Measurements from ENCODE around the gene E2F6.

The E2F6 gene

GRCh38 chr2:11454824-11455223 is 11.1 kb downstream of the E2F6 start:
- Histone ChIP-seq H3K27ac (replicated peaks) (no peak overlapping the region), H3K27me3 (ENCODE audit: insufficient read depth, poor library complexity, severe bottlenecking) (no peaks in the 10 kb centered on the region), H3K4me3 (replicated peaks; ENCODE audit: insufficient read depth, low read length) (no peak overlapping the region)
- no peak for TF ChIP-seq REST (IDR thresholded peaks at IDR 0.05; ENCODE audit: insufficient replicate concordance, low read depth)
- TF ChIP-seq SPI1 (IDR thresholded peaks at IDR 0.05; ENCODE audit: borderline replicate concordance, low read depth), result no peak
- no peak for TF ChIP-seq GABPA (IDR thresholded peaks at IDR 0.05; ENCODE audit: low read depth)
- no peak for TF ChIP-seq POLR2AphosphoS5 (IDR thresholded peaks at IDR 0.05; ENCODE audit: low read depth)
- TF ChIP-seq, protein P1, sequence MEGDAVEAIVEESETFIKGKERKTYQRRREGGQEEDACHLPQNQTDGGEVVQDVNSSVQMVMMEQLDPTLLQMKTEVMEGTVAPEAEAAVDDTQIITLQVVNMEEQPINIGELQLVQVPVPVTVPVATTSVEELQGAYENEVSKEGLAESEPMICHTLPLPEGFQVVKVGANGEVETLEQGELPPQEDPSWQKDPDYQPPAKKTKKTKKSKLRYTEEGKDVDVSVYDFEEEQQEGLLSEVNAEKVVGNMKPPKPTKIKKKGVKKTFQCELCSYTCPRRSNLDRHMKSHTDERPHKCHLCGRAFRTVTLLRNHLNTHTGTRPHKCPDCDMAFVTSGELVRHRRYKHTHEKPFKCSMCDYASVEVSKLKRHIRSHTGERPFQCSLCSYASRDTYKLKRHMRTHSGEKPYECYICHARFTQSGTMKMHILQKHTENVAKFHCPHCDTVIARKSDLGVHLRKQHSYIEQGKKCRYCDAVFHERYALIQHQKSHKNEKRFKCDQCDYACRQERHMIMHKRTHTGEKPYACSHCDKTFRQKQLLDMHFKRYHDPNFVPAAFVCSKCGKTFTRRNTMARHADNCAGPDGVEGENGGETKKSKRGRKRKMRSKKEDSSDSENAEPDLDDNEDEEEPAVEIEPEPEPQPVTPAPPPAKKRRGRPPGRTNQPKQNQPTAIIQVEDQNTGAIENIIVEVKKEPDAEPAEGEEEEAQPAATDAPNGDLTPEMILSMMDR (IDR thresholded peaks at IDR 0.05; ENCODE audit: insufficient read depth, low read length), result no peak
- DNase-seq (ENCODE audit: low read depth in 1 of 2, low spot score in 1 of 2), result no peak

GRCh38 chr2:11450791-11451190 is 15.2 kb downstream of the E2F6 start:
- H3K27ac ChIP-seq (replicated peaks), result no peak overlapping the region
- DNase-seq (ENCODE audit: low read depth in 1 of 2, low spot score in 1 of 2), result no peak
- TF ChIP-seq GABPA (IDR thresholded peaks at IDR 0.05; ENCODE audit: low read depth) (no peak), SPI1 (IDR thresholded peaks at IDR 0.05; ENCODE audit: borderline replicate concordance, low read depth) (no peak), POLR2AphosphoS5 (IDR thresholded peaks at IDR 0.05; ENCODE audit: low read depth) (no peak), REST (IDR thresholded peaks at IDR 0.05; ENCODE audit: insufficient replicate concordance, low read depth) (no peak)
- TF ChIP-seq, protein P1 (IDR thresholded peaks at IDR 0.05; ENCODE audit: insufficient read depth, low read length), result no peak
- no peak overlapping the region for H3K4me3 ChIP-seq (replicated peaks; ENCODE audit: insufficient read depth, low read length)
- H3K27me3 ChIP-seq (ENCODE audit: insufficient read depth, poor library complexity, severe bottlenecking), result no peaks in the 10 kb centered on the region

DNA sequence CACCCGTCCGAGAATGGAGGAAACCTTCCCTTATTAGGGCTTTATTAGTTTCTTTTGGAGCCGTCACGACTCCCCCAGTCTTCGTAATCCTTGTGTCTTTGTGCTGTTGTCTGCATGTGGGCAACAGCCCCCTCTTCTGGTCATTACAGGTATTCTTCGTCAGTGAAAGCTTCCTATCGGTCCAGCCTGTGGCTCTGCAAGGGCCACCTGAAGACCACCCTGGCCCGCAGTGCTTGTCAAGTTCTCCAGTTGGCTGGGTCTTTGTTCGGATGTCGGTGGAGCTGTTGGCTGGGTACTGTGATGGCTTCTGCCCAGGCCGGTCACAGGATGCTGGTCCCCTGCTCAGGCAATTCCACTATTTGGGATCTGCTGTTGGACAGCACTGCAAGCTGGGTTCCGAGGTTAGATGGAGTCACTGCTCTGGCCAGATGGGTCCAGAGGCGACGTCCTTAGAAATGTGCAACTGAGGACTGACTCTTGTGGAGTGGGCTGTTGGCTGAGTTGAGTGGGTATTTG is 19.2 kb downstream of the E2F6 start:
- H3K27ac ChIP-seq (replicated peaks), result no peak overlapping the region
- H3K27me3 ChIP-seq (ENCODE audit: insufficient read depth, poor library complexity, severe bottlenecking), result no peaks in the 10 kb centered on the region
- no peak overlapping the region for H3K4me3 ChIP-seq (replicated peaks; ENCODE audit: insufficient read depth, low read length)
- peak; percentile 34 to 38 for DNase-seq (ENCODE audit: low read depth in 1 of 2, low spot score in 1 of 2)
- TF ChIP-seq, protein P1 (IDR thresholded peaks at IDR 0.05; ENCODE audit: insufficient read depth, low read length), result peak; percentile 38
- TF ChIP-seq GABPA (IDR thresholded peaks at IDR 0.05; ENCODE audit: low read depth) (no peak), POLR2AphosphoS5 (IDR thresholded peaks at IDR 0.05; ENCODE audit: low read depth) (no peak)

DNA sequence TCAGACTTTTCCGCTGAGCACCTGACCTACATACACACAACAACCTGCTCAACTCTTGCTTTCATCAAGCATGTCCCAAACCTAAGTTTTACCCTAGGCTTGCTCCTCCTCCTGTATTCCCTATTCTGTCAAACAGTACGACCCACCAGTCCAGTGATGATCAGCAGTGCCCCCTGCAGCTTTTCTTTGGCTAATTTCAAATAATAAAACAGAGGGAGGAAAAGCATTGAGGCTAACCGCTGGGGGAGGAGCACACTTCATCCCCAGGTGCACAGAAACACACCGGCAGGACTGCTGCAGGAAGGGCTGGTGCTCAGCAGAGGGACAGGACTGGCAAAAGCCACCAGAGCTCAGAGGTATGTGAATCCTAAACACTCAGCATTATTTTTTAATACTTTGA is 21.2 kb downstream of the E2F6 start:
- no peaks in the 10 kb centered on the region for H3K27me3 ChIP-seq (ENCODE audit: insufficient read depth, poor library complexity, severe bottlenecking)
- no peak overlapping the region for H3K27ac ChIP-seq (replicated peaks)
- TF ChIP-seq GABPA (IDR thresholded peaks at IDR 0.05; ENCODE audit: low read depth) (no peak), SPI1 (IDR thresholded peaks at IDR 0.05; ENCODE audit: borderline replicate concordance, low read depth) (no peak), REST (IDR thresholded peaks at IDR 0.05; ENCODE audit: insufficient replicate concordance, low read depth) (no peak), POLR2AphosphoS5 (IDR thresholded peaks at IDR 0.05; ENCODE audit: low read depth) (no peak)
- TF ChIP-seq, protein P1 (IDR thresholded peaks at IDR 0.05; ENCODE audit: insufficient read depth, low read length), result no peak
- no peak for DNase-seq (ENCODE audit: low read depth in 1 of 2, low spot score in 1 of 2)
- H3K4me3 ChIP-seq (replicated peaks; ENCODE audit: insufficient read depth, low read length), result no peak overlapping the region
